GM21526 (cell line): ENCODE results near the gene ITGBL1.

Experiments
- ATAC-seq: cut with Tn5 transposase; IDR thresholded peaks from one replicate; pipeline ENCODE4 v1.9.1; 2021; ENCODE audit warnings: moderate library complexity; ENCODE audit not compliant: unreplicated experiment, low FRiP score

The ITGBL1 gene

DNA sequence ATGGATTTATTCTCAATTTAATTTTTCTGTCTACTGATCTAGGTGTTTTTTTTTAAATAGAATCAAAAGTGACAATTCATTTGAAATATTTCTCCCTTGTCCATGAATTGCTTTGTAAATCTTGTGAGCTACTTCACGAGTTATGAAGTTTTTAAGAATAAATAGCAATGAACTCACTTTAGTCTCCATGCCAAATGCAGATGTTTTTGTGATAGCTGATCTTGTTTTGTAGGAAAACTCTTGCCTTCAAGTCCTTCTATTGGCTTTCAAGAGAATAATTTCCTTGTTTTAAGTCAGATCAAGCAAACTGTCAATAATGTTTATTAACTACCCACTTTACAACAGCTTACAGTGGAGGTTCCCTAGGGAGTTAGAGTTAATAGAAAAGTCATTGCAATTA is 99.8 kb downstream of the ITGBL1 start:
- no peak for ATAC-seq

DNA sequence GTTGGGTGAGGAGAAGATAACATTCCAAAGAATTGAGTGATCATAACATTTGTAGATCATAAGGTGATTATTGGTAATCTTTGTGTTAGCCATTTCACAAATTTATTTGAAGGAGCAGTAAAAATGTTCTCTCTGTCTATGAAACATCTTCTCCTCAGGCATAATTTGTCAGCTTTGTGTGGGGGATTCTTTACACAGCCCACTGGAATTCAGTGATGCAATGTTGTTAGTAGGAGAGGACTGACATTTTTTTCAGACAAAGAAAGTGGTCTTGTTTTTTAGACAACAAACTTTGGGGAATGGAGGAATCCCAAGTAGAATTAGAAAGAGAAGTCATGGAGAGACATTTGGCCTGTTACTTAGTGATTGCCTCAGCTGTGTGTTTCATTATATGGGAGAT is 100.3 kb downstream of the ITGBL1 start:
- no peak for ATAC-seq

DNA sequence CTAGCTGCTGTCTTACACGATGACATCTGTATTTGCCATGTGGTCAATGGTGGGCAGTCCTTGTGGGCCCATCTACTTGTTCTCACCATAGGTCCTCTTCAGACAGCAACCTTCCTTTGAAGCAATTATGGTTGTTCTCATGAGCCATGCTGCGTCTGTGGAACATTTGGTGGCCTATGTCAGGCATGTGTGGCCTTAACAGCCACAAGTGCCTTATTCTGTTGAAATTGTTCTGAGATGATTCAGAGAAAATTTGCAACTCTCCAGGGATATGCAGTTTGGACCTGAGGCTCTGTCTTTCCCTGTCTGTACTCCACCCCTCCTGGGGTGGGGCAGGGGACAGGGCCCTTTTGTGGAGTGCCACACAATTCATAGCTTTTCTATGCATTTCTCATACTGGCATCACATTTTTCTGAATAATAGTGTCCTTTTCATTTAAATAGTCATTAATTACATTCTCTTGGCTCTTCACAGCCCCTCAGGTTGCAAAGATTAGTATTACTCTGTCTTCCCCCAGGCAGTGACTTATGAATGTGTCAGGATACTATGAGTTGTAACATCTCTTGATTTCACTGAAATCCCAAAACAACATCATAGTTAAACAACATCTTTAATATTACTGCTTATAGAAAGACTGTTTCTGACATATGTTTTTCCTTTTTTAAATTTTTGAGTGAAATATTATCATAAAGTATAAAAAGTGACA is 102.1 kb downstream of the ITGBL1 start:
- no peak for ATAC-seq

DNA sequence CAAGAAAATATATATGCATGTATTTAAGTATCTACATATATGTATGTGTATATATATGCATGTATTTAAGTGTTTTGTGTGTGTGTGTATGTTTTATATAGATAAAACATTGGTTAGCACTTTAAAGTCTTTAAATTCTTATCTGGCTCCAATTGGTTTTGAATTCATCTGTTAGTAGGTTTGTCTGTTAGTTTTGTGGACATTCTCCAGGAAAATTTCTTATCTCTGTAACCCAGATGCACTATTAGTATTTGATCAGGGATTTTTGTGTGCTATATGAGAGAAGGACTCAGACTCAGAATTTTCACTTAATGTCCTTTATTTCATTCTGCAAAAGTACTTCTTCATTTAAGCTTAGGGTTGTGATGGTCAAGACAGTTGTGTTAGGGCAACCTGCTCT is 103.1 kb downstream of the ITGBL1 start:
- ATAC-seq: no peak

DNA sequence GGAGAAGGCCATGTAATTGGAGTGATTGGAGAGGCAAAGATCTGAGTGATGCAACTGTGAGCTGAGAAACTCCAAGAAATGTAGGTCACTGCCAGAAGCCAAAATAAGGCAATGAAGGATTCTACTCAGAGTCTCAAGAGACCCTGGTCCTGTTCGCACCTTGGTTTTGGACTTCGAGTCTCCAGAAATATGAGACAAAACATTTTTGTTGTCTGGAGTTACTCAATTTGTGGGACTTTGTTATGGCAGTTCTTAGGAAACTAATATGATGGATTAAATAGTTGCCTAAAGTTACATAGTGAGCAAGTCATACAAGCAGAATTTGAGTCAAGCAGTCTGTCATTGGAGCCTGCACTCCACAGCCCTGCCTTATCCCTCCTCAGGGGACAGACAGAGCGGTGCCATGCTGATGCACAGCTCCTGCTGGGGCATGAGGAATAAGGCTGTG is 104.2 kb downstream of the ITGBL1 start:
- no peak for ATAC-seq

DNA sequence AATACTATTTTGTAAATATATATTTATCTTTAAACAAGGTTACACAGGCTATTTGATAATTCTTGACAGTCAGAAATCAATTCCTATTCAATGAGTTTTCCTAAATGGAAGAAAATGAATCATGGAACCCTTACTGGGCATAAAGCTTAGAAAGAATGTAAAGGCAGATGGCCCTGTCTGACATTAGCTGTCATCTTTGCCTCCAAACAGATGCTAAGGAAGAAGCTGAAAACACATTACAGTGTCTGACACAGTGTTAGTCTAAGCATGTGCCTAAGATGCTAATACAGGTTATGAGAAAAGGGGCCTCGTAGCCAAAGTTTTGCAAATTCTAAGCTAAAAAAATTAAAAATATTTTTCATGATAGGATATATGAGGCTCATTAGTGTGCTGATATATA is 112.8 kb downstream of the ITGBL1 start:
- ATAC-seq: no peak

DNA sequence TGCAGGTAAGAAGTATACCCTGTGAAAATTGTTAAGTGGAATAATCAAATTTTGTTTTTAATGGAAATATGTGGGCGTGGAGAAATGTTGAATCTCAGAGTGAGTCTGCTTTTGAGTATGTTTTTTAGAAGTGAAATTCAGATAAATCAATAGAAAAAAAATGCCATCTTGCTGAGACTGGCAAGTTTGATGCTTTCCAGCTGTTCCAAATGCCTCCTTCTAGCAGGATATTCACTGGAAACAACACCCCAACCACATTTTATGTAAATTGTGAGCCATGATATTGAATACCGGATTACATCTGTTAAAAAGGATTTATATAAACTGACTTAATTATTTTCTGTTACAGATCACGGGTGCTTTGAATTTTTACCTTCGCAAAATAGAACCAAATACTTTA is 115.4 kb downstream of the ITGBL1 start:
- ATAC-seq: no peak

DNA sequence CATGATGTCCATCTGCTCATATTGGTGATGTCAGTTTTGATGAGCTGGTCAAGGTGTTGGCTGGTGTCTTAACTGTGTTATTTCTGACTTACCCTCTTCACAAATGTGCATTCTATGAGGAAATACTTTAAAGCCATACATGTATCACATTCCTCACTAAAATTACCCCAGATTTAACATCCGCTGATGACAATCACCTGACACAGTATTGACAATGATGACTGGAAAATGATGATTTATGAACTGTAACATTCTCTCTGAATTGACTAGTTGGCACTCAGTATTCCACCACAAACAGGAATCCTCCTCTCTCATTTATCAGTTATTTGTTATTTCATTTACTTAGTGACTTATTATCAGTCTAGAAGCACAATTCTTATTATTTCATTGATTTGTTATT is 117.3 kb downstream of the ITGBL1 start:
- no peak for ATAC-seq

DNA sequence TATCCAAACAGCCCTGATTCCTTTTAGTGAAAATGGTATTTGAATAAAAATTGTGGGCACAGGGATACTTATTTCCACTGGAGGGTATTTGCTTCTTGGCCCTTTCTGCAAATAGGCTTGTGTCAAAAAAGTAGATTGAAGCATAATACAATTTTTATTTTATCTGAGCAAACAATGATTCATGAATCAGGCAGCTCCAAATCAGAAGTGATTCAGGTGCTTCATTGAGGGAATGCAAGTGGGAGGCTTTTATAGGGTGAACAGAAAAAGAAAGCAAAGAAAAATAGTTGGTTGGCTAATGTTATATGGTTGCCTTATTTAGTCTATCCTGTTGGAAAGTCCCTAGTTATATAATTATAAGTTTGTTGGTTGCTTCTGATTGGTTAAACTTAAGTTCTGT is 117.9 kb downstream of the ITGBL1 start:
- no peak for ATAC-seq

DNA sequence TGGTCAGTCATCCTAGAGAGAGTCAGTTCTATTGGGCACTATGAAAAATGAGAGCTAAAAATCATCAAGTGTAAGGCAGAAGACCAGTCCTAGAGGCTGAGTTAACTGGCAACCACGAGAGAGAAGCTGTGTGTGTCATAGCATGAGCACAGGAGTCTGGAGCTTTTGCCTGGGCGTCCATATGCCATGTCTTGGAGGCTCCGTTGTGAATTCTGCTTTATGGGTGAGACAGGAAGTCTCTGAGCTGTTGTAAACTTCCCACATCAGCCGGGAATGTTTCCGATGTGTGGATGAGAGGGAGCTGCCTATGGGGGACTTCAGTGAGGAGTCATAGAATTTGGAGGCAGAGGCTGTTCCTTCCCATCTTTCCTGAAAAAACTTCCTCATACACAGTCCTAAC is 120.0 kb downstream of the ITGBL1 start:
- ATAC-seq: no peak

DNA sequence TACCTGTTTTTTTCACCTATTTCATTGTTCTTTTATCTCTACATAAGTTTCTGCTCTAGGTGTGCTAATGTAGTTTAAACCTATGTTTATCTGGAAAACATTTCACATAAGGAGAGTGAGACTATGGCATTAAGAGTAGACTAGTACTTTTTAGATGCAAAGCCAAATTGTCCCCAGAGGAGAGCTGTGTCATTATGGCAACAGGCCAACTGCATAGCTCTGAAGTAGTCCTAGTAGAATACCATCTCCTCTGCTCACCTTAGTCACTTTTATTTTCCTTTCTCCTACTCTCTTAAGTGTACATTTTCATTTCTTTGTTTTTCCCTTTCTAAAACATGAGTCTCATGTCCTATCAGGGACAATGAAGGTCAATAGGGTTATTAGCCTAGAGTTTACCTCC is 123.1 kb downstream of the ITGBL1 start:
- ATAC-seq: no peak

DNA sequence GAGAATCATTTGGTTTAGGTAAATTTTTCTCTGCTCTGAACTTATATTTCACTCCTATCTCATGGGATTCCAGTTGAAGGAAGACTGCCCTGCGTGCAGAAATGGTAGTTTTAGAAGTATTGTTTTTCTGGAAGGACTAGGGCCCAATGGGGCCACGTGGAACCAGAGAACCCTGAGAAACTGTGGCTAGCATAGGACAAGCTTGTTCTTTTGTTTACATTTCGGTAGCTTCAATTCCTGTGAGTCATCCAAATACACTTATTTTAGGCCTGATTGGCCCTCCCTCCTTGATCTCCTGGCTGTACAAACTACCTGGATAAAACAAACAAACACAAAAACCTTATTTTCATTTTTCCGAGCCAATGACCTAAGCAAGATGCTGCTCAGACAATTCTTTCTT is 124.0 kb downstream of the ITGBL1 start:
- no peak for ATAC-seq

DNA sequence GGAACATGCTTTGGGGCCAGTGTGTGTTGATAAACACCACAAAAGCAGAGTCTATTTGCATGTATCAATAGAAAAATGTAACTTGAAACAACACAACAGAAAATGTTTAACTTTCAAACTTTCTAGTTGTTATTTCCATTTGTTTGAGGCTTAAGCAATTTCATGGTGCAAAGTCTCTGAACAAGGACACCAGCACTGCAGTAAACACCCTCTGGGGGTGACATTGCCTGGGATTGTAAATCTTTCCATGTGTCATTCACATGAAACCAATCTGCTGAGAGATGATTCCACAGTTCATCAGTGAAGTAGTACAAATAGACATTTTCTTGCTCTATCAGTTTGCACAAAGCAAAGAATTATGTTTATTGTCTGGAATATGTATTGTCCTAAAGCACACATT is 124.5 kb downstream of the ITGBL1 start:
- no peak for ATAC-seq

DNA sequence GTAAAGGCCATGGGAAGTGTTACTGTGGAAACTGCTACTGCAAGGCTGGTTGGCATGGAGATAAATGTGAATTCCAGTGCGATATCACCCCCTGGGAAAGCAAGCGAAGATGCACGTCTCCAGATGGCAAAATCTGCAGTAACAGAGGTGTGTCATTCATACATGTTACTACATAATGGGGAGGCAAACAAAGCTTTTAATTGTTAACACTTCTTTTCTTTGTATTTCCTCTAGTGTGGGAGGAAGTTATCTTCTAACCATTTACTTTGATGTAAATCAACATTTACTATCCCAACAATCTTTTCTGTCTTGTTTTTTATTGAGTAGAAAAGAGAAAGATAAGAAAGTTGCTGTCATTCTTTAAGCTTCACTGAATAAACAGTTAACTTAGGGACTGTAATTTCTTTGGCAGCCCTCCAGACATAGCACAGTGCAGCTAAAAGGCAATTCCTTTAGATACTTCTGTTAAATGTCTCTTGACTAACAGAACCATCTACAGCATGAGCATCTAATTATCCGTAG is 126.9 kb downstream of the ITGBL1 start:
- ATAC-seq: no peak

DNA sequence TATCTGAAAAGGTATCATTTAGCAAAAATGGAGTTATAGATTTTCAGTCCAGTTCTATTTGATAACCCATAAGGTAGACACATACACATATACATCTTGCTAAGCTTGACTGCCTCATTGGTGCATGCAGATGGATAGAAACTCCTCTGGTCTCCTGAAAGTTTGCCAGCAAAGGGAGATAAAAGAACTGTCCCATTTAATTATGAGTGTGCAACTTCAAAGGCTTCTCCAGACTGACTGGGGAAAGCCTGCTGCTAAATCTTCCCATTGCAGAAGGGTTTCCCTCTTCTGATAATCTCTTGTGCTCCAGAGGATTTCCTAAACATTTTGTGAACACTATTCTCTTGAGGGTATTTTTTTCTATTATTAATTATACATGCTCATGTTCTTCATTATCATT is 131.9 kb downstream of the ITGBL1 start:
- ATAC-seq: no peak

DNA sequence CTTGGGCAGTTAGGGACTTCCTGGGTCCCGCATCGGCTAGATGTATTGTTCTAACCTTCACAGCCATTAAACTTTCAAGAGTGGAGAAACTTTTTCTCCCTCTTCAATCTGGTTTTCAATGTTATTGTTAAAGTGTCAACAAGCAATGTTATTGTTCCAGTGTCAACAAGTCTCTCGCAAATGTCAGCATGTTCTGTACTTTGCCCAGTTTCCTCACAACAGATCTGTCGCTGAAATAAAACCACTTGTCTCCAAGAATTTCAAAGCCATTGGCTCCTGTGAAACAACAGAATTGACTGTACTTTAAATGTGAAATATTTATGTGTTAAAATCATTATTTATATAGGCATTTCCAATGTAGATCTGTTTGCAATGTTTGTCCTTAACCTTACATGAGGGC is 138.0 kb downstream of the ITGBL1 start:
- no peak for ATAC-seq

DNA sequence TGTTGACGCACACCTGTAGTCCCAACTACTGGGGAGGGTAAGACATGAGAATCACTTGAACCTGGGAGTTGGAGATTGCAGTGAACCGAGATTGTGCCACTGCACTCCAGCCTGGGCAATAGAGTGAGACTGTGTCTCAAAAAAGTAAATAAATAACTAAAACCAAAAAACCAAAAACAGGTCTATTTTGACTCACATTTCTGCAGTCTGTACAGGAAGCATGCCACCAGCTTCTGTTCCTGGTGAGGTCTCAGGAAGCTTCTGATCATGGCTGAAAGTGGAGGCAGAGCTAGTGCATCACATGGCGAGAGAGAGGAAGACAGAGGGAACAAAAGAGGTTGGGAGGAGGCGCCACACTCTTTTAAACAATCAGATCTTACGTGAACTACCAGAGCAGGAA is 142.5 kb downstream of the ITGBL1 start:
- no peak for ATAC-seq

DNA sequence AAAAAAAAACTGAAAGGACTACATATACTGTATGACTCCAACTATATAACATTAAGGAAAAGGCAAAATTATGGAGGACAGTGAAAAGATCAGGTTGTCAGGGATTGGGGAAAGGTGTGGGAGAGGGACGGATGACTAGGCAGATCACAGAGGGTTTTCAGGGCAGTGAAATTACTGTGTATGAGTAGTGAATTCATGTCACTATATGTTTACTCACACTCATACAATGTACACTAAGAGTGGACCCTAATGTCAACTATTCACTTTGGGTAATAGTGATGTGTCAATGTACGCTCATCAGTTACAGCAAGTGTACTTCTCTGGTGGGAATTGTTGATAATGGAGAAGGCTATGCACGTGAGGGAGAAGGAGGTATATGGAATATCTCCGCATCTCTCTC is 144.3 kb downstream of the ITGBL1 start:
- ATAC-seq: no peak

DNA sequence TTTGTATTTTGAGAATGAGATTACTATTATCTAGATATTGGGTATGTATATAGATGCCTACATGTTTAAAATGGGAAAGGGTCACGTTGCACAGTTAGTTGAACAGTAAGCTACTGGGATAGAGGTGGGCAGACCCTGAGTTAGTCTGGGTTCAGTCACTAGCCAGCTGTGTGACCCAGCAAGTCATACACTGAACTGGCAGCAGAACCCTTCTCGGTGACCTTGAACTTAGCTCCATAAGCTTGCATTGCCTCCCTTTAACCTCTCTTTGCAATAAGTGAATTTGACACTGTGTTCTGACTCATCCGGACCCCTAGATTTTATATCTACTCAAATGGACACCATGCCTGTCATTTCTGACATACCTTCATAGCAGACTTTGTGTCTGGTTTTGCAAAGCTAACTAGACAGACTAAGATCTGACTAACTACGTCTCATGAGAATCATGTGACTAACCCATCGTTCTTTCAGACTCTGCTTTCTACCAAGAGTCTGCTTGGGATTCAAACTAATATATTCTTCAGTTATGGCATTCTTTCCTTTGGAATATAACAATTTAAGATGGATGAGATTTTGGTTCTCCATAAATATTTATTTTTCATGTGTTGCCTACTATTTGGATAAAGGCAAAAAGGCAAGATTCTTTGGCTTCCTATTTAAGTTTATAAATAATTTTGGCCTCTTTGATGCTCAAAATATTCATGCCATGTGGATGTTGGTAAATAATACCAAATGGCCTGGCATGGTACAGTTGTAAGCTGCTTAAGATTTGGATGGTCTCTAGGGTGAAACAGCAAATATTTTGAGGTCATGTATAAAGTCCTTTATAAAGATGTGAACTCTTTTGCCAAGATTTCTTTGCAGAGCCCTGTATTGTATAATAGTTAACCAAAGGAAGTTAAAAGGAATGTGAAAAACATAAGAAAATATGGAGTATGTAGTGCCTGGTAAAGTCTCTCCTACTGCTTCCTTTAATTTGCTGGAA is 159.3 kb downstream of the ITGBL1 start:
- ATAC-seq: no peak

DNA sequence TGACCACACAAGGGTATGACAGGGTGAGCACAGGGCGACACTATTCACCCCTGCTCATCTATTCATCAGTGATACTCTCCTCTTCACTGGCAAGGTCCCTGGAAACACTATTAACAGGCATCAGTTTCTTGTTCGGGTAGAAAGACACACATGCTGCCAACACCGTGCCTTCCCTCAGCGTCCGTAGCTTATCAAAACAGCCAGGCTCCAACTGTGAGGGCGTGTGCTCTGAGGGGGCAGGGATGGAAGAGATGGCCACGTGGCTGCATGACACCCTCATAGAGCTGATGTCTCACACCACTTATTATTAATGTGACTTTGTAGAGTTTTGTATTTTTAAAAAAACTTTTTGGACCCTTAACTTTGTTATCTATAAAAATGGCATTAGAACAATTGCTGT is 160.3 kb downstream of the ITGBL1 start:
- no peak for ATAC-seq

DNA sequence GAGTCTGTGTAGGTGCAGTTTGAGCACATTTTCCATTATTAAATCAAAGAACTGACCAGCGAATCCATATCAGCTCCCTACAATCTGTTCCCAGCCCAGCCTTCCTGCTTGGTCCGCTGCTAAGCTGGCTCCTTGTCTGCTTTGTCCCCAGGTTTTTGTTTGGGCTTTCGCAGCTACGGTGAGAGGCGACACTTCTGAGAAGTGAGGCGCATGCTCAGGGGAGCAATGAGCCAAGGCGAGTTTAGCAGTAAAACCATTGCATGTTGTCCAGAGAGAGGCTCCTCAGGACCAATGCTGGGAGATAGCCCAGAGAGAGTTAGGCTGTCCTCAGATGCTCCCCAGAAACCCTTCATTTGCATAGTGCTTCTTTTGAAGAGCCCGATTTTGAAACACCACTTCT is 162.0 kb downstream of the ITGBL1 start:
- no peak for ATAC-seq
